HG03457 (cell line): ENCODE results near the gene MSANTD1.

Source experiments
- ATAC-seq: cut with Tn5 transposase; IDR thresholded peaks from one replicate; pipeline ENCODE4 v1.9.1; 2021; ENCODE audit warnings: moderate number of reproducible peaks; ENCODE audit not compliant: unreplicated experiment

The MSANTD1 gene

GRCh38 chr4:3262208-3263052 lies 13.5 kb downstream of the MSANTD1 start:
- no peak for ATAC-seq

- ATAC-seq: no peak
These were observed 14.3 kb downstream of the MSANTD1 start for GRCh38 chr4:3263053-3263875.

GRCh38 chr4:3263876-3264193 lies 14.9 kb downstream of the MSANTD1 start:
- no peak for ATAC-seq

GRCh38 chr4:3266076-3266475 lies 17.1 kb downstream of the MSANTD1 start:
- no peak for ATAC-seq

- ATAC-seq: no peak
These were observed 18.8 kb downstream of the MSANTD1 start for GRCh38 chr4:3267576-3268394.

GRCh38 chr4:3268395-3269104 lies 19.6 kb downstream of the MSANTD1 start:
- no peak for ATAC-seq

- ATAC-seq: no peak
These were observed 20.4 kb downstream of the MSANTD1 start for GRCh38 chr4:3269105-3269927.

- ATAC-seq: no peak
These were observed 21.1 kb downstream of the MSANTD1 start for GRCh38 chr4:3269991-3270611.

GRCh38 chr4:3271131-3271530 lies 22.2 kb downstream of the MSANTD1 start:
- ATAC-seq: no peak

- ATAC-seq: no peak
These were observed 28.0 kb downstream of the MSANTD1 start for GRCh38 chr4:3276986-3277385.

GRCh38 chr4:3280466-3280865 lies 31.5 kb downstream of the MSANTD1 start:
- ATAC-seq: no peak

GRCh38 chr4:3283483-3283882 lies 34.5 kb downstream of the MSANTD1 start:
- ATAC-seq: no peak

- no peak for ATAC-seq
These were observed 35.0 kb downstream of the MSANTD1 start for GRCh38 chr4:3283916-3284315.

- no peak for ATAC-seq
These were observed 36.0 kb downstream of the MSANTD1 start for GRCh38 chr4:3284734-3285557.

- ATAC-seq: peak; percentile 82
These were observed 36.8 kb downstream of the MSANTD1 start for GRCh38 chr4:3285558-3286334.

- ATAC-seq: no peak
These were observed 37.6 kb downstream of the MSANTD1 start for GRCh38 chr4:3286335-3287175.
